Measurements from ENCODE around the gene PAPPA2. TPM values are rescaled to one million over a fixed set of nuclear protein-coding genes. Genes with fewer than 3 reads are reported as not detected.

Gene PAPPA2
- total RNA-seq, 1 donor: 7.0 TPM

- no peak overlapping the region for H3K4me3 ChIP-seq (ENCODE audit: low read depth, low read length)
- no peak for DNase-seq (ENCODE audit: low read depth)
- no peak for TF ChIP-seq CTCF (IDR thresholded peaks at IDR 0.05; ENCODE audit: insufficient read depth, low read length)
These were observed 336.4 kb downstream of the PAPPA2 start for GRCh38 chr1:176799327-176799726.

GRCh38 chr1:176800978-176801513 lies 338.1 kb downstream of the PAPPA2 start:
- no peak overlapping the region for H3K4me3 ChIP-seq (ENCODE audit: low read depth, low read length)
- TF ChIP-seq CTCF (IDR thresholded peaks at IDR 0.05; ENCODE audit: insufficient read depth, low read length): no peak
- no peak for DNase-seq (ENCODE audit: low read depth)

- no peak for TF ChIP-seq CTCF (IDR thresholded peaks at IDR 0.05; ENCODE audit: insufficient read depth, low read length)
- H3K4me3 ChIP-seq (ENCODE audit: low read depth, low read length): no peak overlapping the region
- DNase-seq (ENCODE audit: low read depth): peak; percentile 39
These were observed 338.6 kb downstream of the PAPPA2 start for GRCh38 chr1:176801514-176802020.

- no peak overlapping the region for H3K4me3 ChIP-seq (ENCODE audit: low read depth, low read length)
- DNase-seq (ENCODE audit: low read depth): no peak
- no peak for TF ChIP-seq CTCF (IDR thresholded peaks at IDR 0.05; ENCODE audit: insufficient read depth, low read length)
These were observed 339.3 kb downstream of the PAPPA2 start for GRCh38 chr1:176802316-176802715.

- no peak overlapping the region for H3K4me3 ChIP-seq (ENCODE audit: low read depth, low read length)
- DNase-seq (ENCODE audit: low read depth): no peak
- no peak for TF ChIP-seq CTCF (IDR thresholded peaks at IDR 0.05; ENCODE audit: insufficient read depth, low read length)
These were observed 340.1 kb downstream of the PAPPA2 start for GRCh38 chr1:176803042-176803441.

GRCh38 chr1:176803596-176803995 lies 340.6 kb downstream of the PAPPA2 start:
- DNase-seq (ENCODE audit: low read depth): no peak
- no peak for TF ChIP-seq CTCF (IDR thresholded peaks at IDR 0.05; ENCODE audit: insufficient read depth, low read length)
- H3K4me3 ChIP-seq (ENCODE audit: low read depth, low read length): no peak overlapping the region

GRCh38 chr1:176809292-176809691 lies 346.3 kb downstream of the PAPPA2 start:
- no peak for DNase-seq (ENCODE audit: low read depth)
- TF ChIP-seq CTCF (IDR thresholded peaks at IDR 0.05; ENCODE audit: insufficient read depth, low read length): no peak

More at GRCh38 chr1:176809292-176809691, 346.3 kb downstream of the PAPPA2 start:
- H3K4me3 ChIP-seq (ENCODE audit: low read depth, low read length): no peak overlapping the region

All from fibroblast of the aortic adventitia (primary cell).